D721Med (cell line): Measurements from ENCODE around the gene SLC12A1.

Source experiments
- DNase-seq: peaks from one replicate; pipeline ENCODE4 v3.0.0; 2011; ENCODE audit warnings: low spot score; ENCODE audit not compliant: insufficient read length
- FAIRE-seq: peaks from 2 replicates; lab custom pipeline; 2011; peaks lifted over from hg19 to GRCh38; lab: Jason Lieb, UNC
- CTCF ChIP-seq: IDR thresholded peaks from 2 replicates; pipeline ENCODE4 v1.5.1; 2012; ENCODE audit warnings: mild to moderate bottlenecking, control low read depth; ENCODE audit not compliant: insufficient read depth; ENCODE audit errors: missing control alignments

The SLC12A1 gene

GRCh38 chr15:48300038-48300437 is 93.9 kb downstream of the SLC12A1 start:
- FAIRE-seq: no peak
- DNase-seq: no peak
- no peak for TF ChIP-seq CTCF

- TF ChIP-seq CTCF: no peak
- DNase-seq (no peak), FAIRE-seq (no peak)
Observed at GRCh38 chr15:48304398-48304797, 98.3 kb downstream of the SLC12A1 start.

GRCh38 chr15:48306639-48307038 is 100.5 kb downstream of the SLC12A1 start:
- DNase-seq (no peak), FAIRE-seq (no peak)
- TF ChIP-seq CTCF: no peak

- no peak for FAIRE-seq
- DNase-seq: no peak
- TF ChIP-seq CTCF: no peak
Observed at GRCh38 chr15:48307586-48307985, 101.5 kb downstream of the SLC12A1 start.

GRCh38 chr15:48309740-48310139 is 103.6 kb downstream of the SLC12A1 start:
- DNase-seq (no peak), FAIRE-seq (no peak)
- no peak for TF ChIP-seq CTCF

GRCh38 chr15:48313216-48313615 is 107.1 kb downstream of the SLC12A1 start:
- no peak for TF ChIP-seq CTCF
- DNase-seq: no peak
- FAIRE-seq: no peak

GRCh38 chr15:48315041-48315440 is 108.9 kb downstream of the SLC12A1 start:
- DNase-seq (no peak), FAIRE-seq (no peak)
- no peak for TF ChIP-seq CTCF
